ENCODE measurements around the gene NEMF.
A peak's percentile ranks its signal among the peaks of the same experiment; 100 is the strongest.
"Not testable (repeated sequence)": the region's sequence is repeated elsewhere in the genome, so short reads cannot be mapped to it uniquely, and the experiment has no call there.

The NEMF gene

DNA sequence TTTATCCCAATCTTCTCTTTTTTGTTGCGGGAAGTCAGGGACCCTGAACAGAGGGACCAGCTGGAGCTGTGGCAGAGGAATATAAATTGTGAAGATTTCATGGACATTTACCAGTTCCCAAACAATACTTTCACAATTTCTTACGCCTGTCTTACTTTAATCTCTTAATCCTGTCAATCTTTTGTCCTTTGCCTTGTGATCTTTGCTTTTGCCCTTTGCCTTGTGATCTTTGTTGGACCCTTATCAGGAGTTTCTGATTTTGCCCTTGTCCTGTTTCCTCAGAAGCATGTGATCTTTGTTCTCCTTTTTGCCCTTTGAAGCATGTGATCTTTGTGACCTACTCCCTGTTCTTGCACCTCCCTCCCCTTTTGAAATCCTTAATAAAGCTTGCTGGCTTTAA is 36.5 kb downstream of the NEMF start:
- DNase-seq, result not testable (repeated sequence)

DNA sequence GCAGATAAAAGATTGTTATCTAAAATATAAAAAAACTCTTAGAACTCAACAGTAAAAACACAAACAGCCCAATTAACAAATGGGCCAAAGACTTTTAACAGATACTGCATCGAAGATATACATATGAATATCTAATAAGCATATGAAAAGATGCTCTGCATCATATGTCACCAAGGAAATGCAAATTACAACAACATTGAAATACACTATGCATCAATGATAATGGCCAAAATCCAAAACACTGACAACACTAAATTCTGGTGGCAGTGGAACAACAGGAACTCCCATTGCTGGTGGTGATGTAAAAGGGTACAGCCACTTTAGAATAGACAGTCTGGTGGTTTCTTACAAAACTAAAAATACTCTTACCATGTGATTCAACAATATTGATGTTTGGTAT is 43.8 kb downstream of the NEMF start:
- DNase-seq, result no peak

DNA sequence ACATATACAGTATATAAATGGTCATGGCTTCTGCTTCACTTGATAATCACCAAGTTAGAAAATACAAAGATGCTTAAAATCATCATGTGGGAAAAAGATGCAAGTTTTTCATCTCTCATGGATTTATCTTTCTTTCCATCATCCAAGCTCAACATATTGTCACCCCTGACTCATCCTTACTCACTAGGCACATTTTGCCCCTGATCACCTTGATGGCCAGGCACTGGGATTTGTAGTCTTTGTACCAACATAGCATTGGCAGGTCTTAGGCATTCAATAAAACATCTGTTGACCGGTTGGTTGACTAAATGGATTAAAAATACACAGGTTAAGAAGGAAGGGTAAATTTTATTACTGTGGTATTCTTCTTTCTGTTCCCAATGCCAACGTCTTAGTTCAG is 56.6 kb downstream of the NEMF start:
- DNase-seq, result no peak

DNA sequence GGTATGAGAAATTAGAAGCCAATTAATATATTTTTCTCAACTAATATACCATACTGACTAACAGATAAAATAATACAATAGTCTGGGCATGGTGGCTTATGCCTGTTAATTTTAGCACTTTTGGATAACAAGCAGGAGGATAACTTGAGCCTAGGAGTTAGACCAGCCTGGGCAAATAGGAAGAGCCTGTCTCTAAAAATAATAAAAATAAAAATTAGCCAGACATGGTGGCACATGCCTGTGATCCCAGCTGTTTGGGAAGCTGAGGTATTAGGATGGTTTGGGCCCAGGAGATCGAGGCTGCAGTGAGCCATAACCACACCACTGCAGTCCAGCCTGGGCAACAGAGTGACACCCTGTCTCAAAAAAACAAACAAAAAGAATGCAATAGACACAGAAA is 60.0 kb downstream of the NEMF start:
- no peak for DNase-seq

DNA sequence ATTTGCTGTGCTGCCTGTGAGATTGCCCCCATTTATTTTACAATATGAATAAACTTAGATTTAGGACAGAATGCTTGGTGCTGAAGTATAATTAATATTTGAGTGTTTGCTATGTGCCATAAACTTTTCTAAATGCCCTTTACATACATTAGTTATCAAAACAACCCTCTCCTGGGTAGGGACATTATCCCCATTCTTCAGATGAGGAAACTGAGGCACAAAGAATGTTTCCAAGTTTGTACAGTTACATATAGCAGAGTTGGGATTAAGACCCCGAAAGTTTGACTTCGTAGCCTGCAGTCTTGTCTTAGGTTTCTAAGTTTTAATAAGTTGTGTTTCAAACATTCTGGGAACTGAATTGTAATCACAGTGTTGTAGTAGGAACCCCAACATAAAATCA is 66.3 kb downstream of the NEMF start:
- DNase-seq, result no peak

- no peak for DNase-seq
These were observed 69.1 kb downstream of the NEMF start for GRCh38 chr14:49783394-49784014.

DNA sequence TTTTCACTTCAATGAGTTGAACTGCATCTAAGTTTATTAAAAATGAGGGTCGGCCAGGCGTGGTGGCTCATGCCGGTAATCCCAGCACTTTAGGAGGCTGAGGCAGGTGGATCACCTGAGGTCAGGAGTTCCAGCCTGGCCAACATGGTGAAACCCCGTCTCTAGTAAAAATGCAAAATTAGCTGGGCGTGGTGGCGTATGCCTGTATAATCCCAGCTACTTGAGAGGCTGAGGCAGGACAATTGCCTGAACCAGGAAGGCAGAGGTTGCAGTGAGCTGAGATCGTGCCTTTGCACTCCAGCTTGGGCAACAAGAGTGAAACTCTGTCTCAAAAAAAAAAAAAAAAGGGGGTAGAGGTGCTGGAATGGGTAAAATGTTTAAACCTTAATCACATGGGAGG is 71.5 kb downstream of the NEMF start:
- DNase-seq, result not testable (repeated sequence)

DNA sequence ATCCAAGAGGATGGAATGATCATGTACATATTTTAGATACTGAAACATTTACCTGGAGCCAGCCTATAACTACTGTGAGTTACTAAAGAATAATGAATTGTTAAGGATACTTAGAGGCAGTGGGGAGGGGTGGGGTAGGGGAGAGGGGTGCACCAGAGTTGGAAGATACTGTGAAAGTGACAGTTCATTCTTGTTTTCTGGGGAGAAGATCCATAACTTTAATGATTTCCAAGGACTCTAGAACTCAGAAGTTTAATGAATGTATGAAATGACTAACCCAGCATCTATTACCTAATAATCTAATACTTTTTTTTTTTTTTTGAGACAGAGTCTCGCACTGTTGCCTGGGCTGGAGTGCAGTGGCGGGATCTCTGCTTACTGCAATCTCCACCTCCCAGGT is 74.2 kb downstream of the NEMF start:
- DNase-seq, result no peak

DNA sequence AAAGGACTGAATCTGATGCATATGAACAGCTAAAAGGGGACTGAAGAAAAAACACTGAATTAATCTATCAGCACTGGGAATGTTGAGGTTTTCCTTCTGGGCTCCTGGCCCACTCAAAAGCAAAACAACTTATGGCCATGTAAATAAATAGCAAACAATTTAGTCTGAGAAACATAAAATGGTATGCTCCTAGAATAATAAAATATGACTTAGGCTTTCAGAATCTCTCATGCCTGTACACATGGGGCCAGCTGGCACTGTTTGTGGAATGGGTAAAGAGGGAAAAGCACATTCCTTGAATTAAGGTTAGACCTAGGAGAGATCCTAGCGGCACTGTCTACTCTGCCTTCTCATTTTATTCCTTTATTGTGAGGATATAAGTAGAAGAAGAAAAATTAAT is 78.5 kb downstream of the NEMF start:
- DNase-seq, result no peak

DNA sequence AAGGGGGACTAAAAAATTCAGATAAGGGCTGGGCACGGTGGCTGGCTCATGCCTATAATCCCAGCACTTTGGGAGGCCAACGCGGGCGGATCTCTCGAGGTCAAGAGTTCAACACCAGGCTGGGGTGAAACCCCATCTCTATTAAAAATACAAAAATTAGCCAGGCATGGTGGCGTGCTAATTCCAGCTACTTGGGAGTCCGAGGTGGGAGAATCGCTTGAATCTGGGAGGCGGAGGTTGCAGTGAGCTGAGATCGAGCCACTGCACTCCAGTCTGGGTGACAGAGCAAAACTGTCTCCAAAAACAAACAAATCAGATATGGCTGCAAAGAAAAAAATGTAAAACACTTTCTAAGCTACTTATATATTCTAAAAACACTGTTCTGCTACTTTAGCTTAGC is 80.9 kb downstream of the NEMF start:
- DNase-seq, result not testable (repeated sequence)

GRCh38 chr14:49770212-49770817 is 82.3 kb downstream of the NEMF start:
- DNase-seq, result no peak

- no peak for DNase-seq
These were observed 82.9 kb downstream of the NEMF start for GRCh38 chr14:49769581-49770211.

- DNase-seq, result no peak
These were observed 83.4 kb downstream of the NEMF start for GRCh38 chr14:49769171-49769570.

DNA sequence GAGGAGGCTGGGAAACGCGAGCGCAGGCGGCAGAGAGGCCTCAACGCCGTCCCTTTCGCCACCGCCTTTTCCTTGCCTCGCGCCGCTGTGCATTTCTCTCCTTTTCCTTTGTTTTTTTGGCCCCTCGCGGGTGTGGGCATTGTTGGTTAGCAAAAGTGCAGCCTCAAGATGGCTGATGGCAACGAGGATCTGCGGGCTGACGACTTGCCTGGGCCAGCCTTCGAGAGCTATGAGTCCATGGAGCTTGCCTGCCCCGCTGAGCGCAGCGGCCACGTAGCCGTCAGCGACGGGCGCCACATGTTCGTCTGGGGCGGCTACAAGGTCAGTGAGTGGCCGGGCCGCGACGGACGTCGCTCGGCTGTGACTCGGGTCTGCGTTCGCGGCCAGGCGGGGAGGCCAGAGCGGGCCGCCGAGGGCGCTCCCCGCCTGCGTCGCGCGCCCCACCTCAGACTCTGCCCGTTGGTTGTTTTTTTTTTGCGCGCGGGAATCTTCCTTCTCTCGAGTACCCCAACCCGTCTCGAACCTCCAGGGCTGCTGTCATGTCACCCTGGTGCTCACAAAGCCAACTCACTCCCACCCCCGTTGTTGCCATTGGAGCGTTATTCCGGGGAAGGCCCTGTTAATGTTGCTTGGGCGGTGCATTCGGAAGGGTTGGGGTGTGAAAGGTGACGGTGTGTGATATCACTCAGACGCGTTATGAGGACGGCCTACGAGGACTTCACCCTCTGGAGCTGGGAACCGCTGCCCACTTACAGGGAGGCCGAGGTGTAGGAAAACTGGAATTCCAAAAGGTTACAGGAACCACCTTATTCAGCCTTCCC is 84.1 kb downstream of the NEMF start:
- DNase-seq, result peak; percentile 67

DNA sequence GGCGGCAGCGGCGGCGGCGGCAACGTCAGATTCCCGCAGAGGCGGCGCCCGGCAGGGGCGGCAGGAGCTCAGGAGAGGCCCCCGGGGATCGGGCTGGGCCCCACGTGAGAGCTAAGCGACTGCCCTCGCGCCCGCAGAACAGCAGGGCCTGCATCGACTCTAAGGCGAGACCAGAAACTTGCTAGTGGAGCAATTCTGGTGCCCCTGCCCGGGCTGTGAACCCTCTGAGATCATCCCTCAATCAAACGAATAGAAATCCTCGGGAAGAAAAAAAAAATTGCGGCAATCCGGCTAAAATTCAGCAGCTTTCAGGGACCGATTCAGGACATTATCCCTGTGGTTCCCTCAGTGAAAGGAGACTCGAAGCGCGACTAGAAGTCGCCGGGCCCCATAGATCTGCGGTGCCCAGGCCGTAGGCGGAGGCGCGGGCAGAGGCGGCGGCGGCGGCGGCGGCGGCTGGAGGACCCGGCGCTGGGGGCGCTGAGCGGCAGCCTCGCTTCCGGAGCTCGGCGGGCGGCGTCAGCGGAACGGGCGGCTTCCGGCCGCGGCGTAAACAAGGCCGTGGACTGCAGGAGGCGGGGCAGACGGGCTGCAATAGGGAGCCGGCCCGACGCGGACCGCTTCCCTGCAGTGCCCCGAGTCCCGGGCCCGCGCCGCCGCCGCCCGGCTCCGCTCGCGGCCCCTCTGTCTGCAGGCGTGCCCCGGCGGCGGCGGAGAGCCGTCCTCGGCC is 84.9 kb downstream of the NEMF start, which contains the start of gene KLHDC2:
TSS of gene KLHDC2 (plus strand) at position 583 of the 730 bp plus-strand sequence. CDS start 316 bp downstream, outside the sequence.
- peak; percentile 93 for DNase-seq

GRCh38 chr14:49767270-49767570 is 85.4 kb downstream of the NEMF start:
- no peak for DNase-seq

DNA sequence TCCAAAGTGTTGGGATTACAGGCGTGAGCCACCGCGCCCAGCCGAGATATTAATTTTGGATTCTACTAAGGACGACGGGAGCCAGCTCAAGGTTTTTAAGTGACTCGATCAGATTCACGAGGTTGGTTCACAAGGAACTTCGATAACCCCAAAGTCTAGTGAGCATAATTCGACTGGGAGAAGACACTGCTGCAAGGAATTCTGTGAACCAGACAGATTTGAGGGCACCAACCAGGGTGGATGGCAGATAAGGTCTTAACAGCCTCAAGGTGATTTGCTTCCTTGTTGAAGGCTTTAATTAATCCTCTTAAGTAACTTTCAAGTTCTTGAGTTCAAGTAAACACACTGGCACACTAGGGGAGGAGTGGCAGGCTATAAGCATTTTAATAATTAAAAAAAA is 85.7 kb downstream of the NEMF start:
- DNase-seq, result no peak

DNA sequence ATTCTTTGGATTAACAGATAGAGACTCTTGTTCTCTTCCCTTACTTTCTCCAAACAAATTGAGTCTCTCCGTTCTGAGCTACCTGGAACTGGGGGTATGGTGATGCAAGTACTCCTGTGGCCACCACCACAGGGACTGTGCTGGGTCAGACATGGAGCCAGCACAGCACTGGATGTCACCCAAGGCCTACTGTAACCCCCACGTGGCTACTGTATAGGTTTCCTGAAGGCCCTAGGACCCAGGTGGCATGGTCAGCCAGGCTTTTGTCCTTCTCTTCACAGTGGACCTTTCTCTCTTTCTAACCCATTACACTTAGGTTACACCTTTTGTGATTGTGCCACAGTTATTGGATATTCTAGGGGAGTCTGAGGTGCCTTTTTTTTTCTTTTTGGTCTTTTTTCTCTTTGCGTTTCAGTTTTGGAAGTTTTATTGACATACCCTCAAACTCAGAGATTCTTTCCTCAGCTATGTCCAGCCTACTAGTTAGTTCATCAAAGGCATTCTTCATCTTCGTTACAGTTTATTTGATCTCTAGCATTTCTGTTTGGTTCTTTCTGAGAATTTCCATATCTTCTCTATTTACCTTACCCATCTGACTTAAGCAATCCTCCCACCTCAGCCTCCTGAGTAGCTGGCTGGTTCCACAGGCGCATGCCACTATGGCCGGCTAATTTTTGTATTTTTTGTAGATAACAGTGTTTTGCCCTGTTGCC is 90.6 kb downstream of the NEMF start:
- DNase-seq, result no peak

DNA sequence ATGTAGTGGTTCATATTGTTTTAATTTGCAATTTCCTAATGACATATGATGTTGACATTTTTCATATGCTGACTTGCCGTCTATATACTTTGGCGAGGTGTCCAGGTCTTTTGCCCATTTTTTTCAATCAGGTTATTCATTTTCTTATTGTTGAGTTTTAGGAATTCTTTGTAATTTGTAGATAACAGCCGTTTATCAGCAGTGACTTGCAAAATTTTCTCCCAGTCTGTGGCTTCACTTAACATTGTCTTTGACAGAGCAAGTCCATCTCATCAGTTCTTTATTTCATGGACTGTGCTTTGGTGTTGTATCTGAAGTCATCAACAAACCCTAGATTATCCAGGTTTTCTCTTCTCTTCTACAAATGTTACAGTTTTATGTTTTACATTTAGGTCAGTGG is 97.2 kb downstream of the NEMF start:
- no peak for DNase-seq

DNA sequence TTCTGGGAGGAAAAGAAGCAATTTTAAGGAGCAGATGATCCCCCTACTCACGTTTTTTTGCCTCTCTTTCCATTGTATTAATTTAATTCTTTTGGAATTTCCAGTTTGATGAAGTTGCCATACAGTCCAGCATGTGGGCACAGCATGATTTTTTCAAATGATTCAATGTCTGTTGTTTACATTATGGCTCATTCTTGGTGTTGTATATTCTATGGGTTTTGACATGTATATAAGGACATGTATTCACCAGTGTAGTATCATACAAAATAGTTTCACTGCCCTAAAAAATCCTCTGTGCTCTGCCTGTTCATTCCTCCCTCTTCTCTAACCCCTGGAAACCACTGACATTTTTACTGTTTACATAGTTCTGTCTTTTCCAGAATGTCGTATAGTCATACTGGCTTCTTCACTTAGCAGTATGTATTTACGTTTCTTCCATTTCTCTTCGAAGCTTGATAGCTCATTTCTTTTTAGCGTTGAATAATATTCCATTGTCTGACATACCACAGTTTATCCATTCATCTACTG is 98.0 kb downstream of the NEMF start:
- DNase-seq, result no peak

DNA sequence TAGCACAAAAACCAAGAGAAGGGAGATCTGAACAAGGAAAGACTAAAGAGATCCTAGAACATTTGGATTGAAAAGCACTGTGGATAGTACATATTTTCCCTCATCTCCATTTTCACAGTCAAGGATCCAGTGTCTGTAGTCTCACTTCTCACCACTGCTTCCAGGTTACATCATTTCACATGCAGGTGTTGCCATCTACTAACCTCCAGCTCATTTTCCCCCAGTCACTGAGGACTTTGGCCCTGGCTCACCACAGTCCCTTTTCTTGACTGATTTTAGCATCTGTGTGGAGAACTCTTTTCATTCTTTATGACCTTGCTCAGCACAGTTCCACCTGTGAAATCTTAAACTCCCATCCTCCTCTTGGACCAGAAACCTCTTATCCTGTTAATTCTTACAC is 106.1 kb downstream of the NEMF start:
- not testable (repeated sequence) for DNase-seq

GRCh38 chr14:49745191-49745590 is 107.4 kb downstream of the NEMF start:
- no peak for DNase-seq

All from right forelimb (tissue), 1 donor.